Adrenal gland (tissue), 12 donors: ENCODE results near the gene TMEM271. TPM values are rescaled to one million over a fixed set of nuclear protein-coding genes. Genes with fewer than 3 reads are reported as not detected.
"Not testable (repeated sequence)": the region's sequence is repeated elsewhere in the genome, so short reads cannot be mapped to it uniquely, and the experiment has no call there.

ENCODE experiments used
- DNase-seq, 7 donors: peaks; one replicate each; pipeline ENCODE4 v3.0.0-alpha.2; 2019 to 2020
- H3K27ac ChIP-seq, 5 donors: fragments of 200-600 bp; sonication (generic) in 4 of 5; 1 replicate in 3 of 5; 2 replicates in 2 of 5; pipeline versions ENCODE4 v1.5.1 to v1.8.0; 2016 to 2020; ENCODE audit warnings: mild to moderate bottlenecking in 1 of 5
- H3K27me3 ChIP-seq: fragments of 200-600 bp; 2 replicates; pipeline ENCODE4 v1.8.0; 2021
- H3K36me3 ChIP-seq, 2 donors: fragments of 200-600 bp; replicated peaks in 1 of 2; 1 replicate in 1 of 2; 2 replicates in 1 of 2; pipeline versions ENCODE4 v1.5.1 to v1.8.0; 2018 to 2022
- H3K4me1 ChIP-seq, 2 donors: fragments of 200-600 bp; replicated peaks in 1 of 2; 1 replicate in 1 of 2; 2 replicates in 1 of 2; pipeline versions ENCODE4 v1.5.1 to v1.8.0; 2018 to 2021
- H3K4me3 ChIP-seq, 4 donors: fragments of 200-600 bp; sonication (generic) in 3 of 4; one replicate each; pipeline ENCODE4 v1.5.1; 2016 to 2018
- H3K9me3 ChIP-seq, 3 donors: fragments of 200-600 bp; sonication (generic) in 1 of 3; replicated peaks in 1 of 3; 1 replicate in 2 of 3; 2 replicates in 1 of 3; pipeline versions ENCODE4 v1.5.1 to v1.8.0; 2016 to 2021
- CTCF ChIP-seq, 6 experiments: fragments of 450-650 bp in 4 of 6; fragments of 200-600 bp in 2 of 6; sonication (generic) in 1 of 6; IDR thresholded peaks; 1 replicate in 5 of 6; 2 replicates in 1 of 6; pipeline versions ENCODE4 v1.5.1 to v1.8.0; 2016 to 2021; ENCODE audit warnings: antibody characterized with exemption in 6 of 6, mild to moderate bottlenecking in 2 of 6, moderate library complexity in 1 of 6
- POLR2A ChIP-seq, 2 donors: fragments of 450-650 bp; IDR thresholded peaks; one replicate each; pipeline ENCODE4 v1.6.1; 2017; ENCODE audit warnings: antibody characterized with exemption in 2 of 2, mild to moderate bottlenecking in 2 of 2, moderate library complexity in 1 of 2
- WGBS, 4 donors: extraction: QIAGEN DNeasy Blood & Tissue Kit in 2 of 4; methylation state at CpG; one replicate each; pipeline versions ENCODE4 v1.1.5 to v1.1.7; 2013 to 2017; 5-methylcytosine and 5-hydroxymethylcytosine counted together
- intact Hi-C, 2 donors: fragments of 100-400 bp; cut with DNase I; formaldehyde crosslinking; loops; one replicate each; pipeline versions ENCODE4 v1.14.1 to v1.15.0; 2022 to 2023
- polyA plus RNA-seq, 3 donors: library from polyadenylated mRNA; stranded (reverse); fragments of 200-250 nt in 2 of 3; fragments of 350-450 nt in 1 of 3; fragmentation: Illumina TruSeq in 1 of 3; extraction: RNeasy Lipid Tissue Mini Kit (QIAGEN cat#74804) in 1 of 3; gene quantifications; one replicate each; pipeline ENCODE4 v1.2.3, GENCODE V29; 2013 to 2014
- total RNA-seq, 9 donors: library from RNA; depleted of rRNA in 4 of 9; stranded (reverse); fragments of >200 nt in 4 of 9; fragments of 120-200 nt in 1 of 9; fragmentation: NEBNext Ultra II Directional in 1 of 9; extraction: Animal tissue kit (Norgen Biotek cat#: 25700) in 1 of 9; gene quantifications; one replicate each; pipeline versions ENCODE4 v1.1.0 to v1.2.4, GENCODE V29; 2013 to 2023
- donor health status: healthy with polysubstance abuse.
- donor health status: Bipolar disorder and iron deficiency.
- donor health status: DM: yes; HTN: yes; CAD: no.
- donor health status: DM: no; HTN: no; CAD: no.
- donor health status: DM: no; HTN: no; CAD: no.
- donor health status: DM: yes; HTN: yes; CAD: no.

TMEM271 gene
- total and polyA plus RNA-seq, 12 donors, result 0.06 to 1.9 (median 0.60) TPM; not detected in 5

GRCh38 chr4:592825-593520 is 16.9 kb upstream of the TMEM271 start:
- H3K9me3 ChIP-seq, result no peaks in the 10 kb centered on the region
- intact Hi-C loops, result no loop called here
- H3K4me3 ChIP-seq, result no peak overlapping the region
- peak in 1 of 7 donors; percentile 25 for DNase-seq
- no peak for TF ChIP-seq CTCF (IDR thresholded peaks at IDR 0.05)
- no peak for TF ChIP-seq POLR2A (IDR thresholded peaks at IDR 0.05)
- peaks cover 4% of the 10 kb centered on the region for H3K27me3 ChIP-seq
- H3K27ac ChIP-seq, result no peak overlapping the region
- 51 to 74% (median 63%) methylated on average over 5 of the region's 5 CpGs for WGBS, 4 donors
- no peaks in the 10 kb centered on the region for H3K4me1 ChIP-seq
- H3K36me3 ChIP-seq, result no peaks in the 10 kb centered on the region

- H3K9me3 ChIP-seq, H3K36me3 ChIP-seq, H3K4me3 ChIP-seq, H3K27me3 ChIP-seq, H3K27ac ChIP-seq, DNase-seq, intact Hi-C loops, H3K4me1 ChIP-seq: not testable (repeated sequence)
- WGBS, 4 donors, result 76 to 80% (median 79%) methylated on average over 11 to 13 of the region's 13 CpGs
Observed at GRCh38 chr4:592178-592577, 16.1 kb upstream of the TMEM271 start.

GRCh38 chr4:590313-590841 is 14.3 kb upstream of the TMEM271 start:
- 82 to 91% (median 88%) methylated on average over 12 of the region's 12 CpGs for WGBS, 4 donors
- no peaks in the 10 kb centered on the region for H3K36me3 ChIP-seq
- H3K27ac ChIP-seq, result no peak overlapping the region
- H3K4me1 ChIP-seq, result no peaks in the 10 kb centered on the region
- peaks cover 4% of the 10 kb centered on the region for H3K27me3 ChIP-seq
- TF ChIP-seq CTCF (IDR thresholded peaks at IDR 0.05) (no peak), POLR2A (IDR thresholded peaks at IDR 0.05) (no peak)
- H3K4me3 ChIP-seq, result no peak overlapping the region
- H3K9me3 ChIP-seq, result no peaks in the 10 kb centered on the region
- peak in 1 of 7 donors; percentile 5 for DNase-seq
- intact Hi-C loops, result no loop called here

DNA sequence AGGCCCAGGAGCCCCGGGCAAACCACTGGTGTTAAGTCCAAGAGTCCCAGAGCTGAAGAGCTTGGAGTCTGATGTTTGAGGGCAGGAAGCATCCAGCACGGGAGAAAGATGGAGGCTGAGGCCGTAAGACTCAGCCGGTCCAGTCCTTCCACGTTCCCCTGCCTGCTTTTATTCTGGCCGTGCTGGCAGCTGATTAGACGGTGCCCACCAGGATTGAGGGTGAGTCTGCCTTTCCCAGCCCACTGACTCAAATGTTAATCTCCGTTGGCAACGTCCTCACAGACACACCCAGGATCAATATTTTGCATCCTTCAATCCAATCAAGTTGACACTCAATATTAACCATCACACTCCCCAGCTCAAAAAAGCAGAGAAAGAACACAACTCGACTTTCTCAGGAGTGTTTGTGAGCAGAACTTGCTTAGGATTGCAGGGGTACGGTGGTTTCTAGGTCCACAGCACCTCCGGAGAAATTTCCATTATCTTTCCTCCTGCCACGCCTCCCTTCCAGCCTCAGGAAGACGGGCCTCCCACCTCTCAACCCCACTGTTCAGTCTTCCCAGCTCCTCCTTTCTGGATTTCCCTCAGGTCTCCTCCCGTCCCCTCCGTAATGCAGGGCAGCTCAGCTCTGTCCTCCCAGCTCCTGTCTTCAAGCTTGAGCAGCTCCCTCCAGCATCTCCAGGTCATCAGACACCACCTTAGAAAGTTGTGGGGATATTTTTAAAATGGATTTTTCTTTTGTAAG is 13.3 kb upstream of the TMEM271 start:
- no peak overlapping the region for H3K27ac ChIP-seq
- H3K36me3 ChIP-seq, result no peaks in the 10 kb centered on the region
- no peaks in the 10 kb centered on the region for H3K9me3 ChIP-seq
- peak in 1 of 7 donors; percentile 24 for DNase-seq
- H3K4me3 ChIP-seq, result no peak overlapping the region
- TF ChIP-seq POLR2A (IDR thresholded peaks at IDR 0.05) (no peak), CTCF (IDR thresholded peaks at IDR 0.05) (no peak)
- WGBS, 4 donors, result 70 to 84% (median 77%) methylated on average over 16 of the region's 16 CpGs
- no peaks in the 10 kb centered on the region for H3K4me1 ChIP-seq
- intact Hi-C loops, result no loop called here
- peaks cover 4% of the 10 kb centered on the region for H3K27me3 ChIP-seq
